Progenitor cell of endocrine pancreas (in vitro differentiated cells): Measurements from ENCODE around the gene SFXN5. TPM values are rescaled to one million over a fixed set of nuclear protein-coding genes. Genes with fewer than 3 reads are reported as not detected.
"Not testable (repeated sequence)": the region's sequence is repeated elsewhere in the genome, so short reads cannot be mapped to it uniquely, and the experiment has no call there.

Experiments
- DNase-seq: peaks from one replicate; pipeline ENCODE4 v3.0.0; 2021; ENCODE audit warnings: low spot score; ENCODE audit not compliant: unreplicated experiment
- H3K27ac Mint-ChIP-seq: 2 replicates; pipeline ENCODE4 v1.8.0; 2021; ENCODE audit warnings: mild to moderate bottlenecking, moderate library complexity, mixed read lengths
- H3K27me3 Mint-ChIP-seq: 2 replicates; pipeline ENCODE4 v1.8.0; 2021; ENCODE audit warnings: mixed read lengths
- H3K36me3 Mint-ChIP-seq: 2 replicates; pipeline ENCODE4 v1.8.0; 2022; ENCODE audit warnings: mixed read lengths; ENCODE audit not compliant: insufficient read depth
- H3K4me1 Mint-ChIP-seq: 2 replicates; pipeline ENCODE4 v1.8.0; 2021; ENCODE audit warnings: low read depth, mixed read lengths
- H3K4me3 Mint-ChIP-seq: 2 replicates; pipeline ENCODE4 v1.8.0; 2021; ENCODE audit warnings: low read depth, mild to moderate bottlenecking, moderate library complexity, mixed read lengths
- H3K9me3 Mint-ChIP-seq: 2 replicates; pipeline ENCODE4 v1.8.0; 2021; ENCODE audit warnings: low read depth, mixed read lengths
- total RNA-seq: library from RNA; stranded (reverse); gene quantifications from 2 replicates; pipeline ENCODE4 v1.2.1, GENCODE V29; 2021
- TF ChIP-seq, protein P1 (sequence below): fragments of 200-600 bp; sonication (generic); IDR thresholded peaks from one replicate; pipeline ENCODE4 v1.5.0; 2021; ENCODE audit warnings: antibody characterized with exemption, mild to moderate bottlenecking; ENCODE audit not compliant: unreplicated experiment

The SFXN5 gene
- total RNA-seq, 1 donor from 2014 or later, result 33.1 TPM

DNA sequence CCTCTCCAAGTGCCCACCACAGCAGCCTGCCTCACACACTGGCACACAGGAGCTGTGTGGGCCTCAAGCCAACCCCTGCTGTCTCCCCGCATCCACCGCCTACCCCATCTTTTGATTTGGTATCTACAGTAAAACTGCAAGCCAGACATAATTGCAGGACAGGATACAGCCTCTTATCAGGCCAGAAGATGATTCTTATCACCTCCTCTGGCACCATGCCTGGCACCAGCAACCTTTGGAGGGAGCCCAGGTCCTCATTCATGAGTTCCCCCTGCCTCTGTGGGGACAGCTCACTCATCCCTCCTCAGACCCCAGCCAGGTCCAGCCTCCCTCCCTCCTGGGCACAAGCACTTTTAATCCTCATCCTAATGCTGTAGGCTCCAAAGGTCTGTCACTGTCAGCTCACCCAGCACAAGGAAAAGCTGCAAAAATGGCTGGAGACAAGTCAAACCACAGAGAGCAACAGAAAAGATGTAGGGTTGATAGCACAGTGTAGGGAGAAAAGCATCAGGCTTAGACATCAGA lies 31.6 kb upstream of the SFXN5 start:
- Mint-ChIP-seq H3K27me3 (no peaks in the 10 kb centered on the region), H3K27ac (no peak overlapping the region), H3K4me3 (no peak overlapping the region), H3K4me1 (peaks cover 4% of the 10 kb centered on the region), H3K9me3 (no peaks in the 10 kb centered on the region), H3K36me3 (no peaks in the 10 kb centered on the region)
- DNase-seq, result no peak
- TF ChIP-seq, protein P1, sequence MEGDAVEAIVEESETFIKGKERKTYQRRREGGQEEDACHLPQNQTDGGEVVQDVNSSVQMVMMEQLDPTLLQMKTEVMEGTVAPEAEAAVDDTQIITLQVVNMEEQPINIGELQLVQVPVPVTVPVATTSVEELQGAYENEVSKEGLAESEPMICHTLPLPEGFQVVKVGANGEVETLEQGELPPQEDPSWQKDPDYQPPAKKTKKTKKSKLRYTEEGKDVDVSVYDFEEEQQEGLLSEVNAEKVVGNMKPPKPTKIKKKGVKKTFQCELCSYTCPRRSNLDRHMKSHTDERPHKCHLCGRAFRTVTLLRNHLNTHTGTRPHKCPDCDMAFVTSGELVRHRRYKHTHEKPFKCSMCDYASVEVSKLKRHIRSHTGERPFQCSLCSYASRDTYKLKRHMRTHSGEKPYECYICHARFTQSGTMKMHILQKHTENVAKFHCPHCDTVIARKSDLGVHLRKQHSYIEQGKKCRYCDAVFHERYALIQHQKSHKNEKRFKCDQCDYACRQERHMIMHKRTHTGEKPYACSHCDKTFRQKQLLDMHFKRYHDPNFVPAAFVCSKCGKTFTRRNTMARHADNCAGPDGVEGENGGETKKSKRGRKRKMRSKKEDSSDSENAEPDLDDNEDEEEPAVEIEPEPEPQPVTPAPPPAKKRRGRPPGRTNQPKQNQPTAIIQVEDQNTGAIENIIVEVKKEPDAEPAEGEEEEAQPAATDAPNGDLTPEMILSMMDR, result no peak

DNA sequence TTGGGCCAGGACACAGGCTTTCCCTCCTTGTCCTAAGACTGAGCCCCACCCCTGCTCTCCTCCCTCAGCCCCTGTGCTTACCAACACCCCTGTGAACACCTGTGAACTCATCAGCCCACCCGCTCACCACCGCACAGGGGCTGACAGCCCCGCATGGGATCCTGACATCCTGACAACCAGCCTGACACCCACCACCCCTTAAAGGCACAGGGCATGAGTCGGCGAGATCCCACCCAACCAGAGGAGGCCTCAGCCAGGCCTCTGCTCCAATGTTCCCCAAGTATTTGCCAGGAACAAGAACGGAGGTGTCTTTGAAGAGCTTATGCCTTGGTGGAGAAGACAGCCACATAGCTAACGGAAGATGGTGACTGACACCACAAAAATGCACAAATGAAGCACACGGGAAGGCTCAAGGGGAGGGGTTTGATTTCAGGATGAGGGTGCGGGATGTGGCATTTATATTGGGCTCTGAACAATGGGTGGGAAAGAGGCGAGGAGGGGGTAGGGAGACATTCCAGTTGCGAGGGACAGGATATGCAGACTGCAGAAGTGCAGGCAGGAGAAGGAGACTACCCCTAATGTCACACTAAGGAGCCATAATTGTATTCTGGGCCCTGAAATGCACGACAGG lies 30.2 kb upstream of the SFXN5 start:
- TF ChIP-seq, protein P1, result no peak
- Mint-ChIP-seq H3K27ac (peak overlapping the region; percentile 13), H3K4me3 (no peak overlapping the region), H3K9me3 (no peaks in the 10 kb centered on the region), H3K27me3 (no peaks in the 10 kb centered on the region), H3K4me1 (peaks cover 2% of the 10 kb centered on the region), H3K36me3 (no peaks in the 10 kb centered on the region)
- no peak for DNase-seq

DNA sequence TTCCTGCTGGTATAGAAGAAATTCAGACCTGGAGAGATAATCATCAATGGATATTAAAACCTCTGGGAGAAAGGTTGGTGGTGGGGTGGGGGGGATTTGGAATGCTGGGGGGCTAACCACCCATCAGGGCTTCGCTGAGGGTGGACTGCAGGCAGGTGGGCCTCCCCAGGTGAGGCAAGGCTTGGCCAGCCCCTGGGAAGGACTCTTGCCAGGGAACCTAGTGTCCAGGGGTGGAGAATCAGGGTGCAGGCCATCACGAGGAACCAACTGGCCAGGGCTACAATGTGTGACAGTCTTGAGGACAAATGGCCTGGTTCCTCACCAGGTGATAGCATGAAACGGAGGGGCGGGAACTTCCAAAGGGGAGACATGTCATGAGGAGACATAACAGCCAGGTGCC lies 29.4 kb upstream of the SFXN5 start:
- no peaks in the 10 kb centered on the region for H3K27me3 Mint-ChIP-seq
- H3K4me3 Mint-ChIP-seq, result no peak overlapping the region

DNA sequence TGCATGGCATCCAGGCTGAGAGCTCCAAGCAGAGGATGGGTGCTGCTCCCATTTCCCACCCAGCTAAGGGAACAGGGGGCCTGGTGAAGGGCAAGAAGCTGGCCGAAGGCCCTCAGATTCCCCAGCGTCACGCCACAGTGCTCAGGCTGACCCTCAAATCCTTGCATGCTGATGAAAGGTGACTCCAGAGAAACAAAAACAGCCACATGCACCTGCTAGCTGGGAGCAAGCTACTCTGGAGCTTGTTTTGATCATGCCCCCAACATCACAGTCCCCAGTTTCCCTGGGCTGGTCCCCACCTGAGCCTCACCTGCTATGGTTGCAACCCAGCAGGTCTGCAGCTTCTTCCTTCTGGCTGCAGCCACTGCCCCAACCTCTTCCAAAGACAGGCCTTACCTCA lies 28.0 kb upstream of the SFXN5 start:
- TF ChIP-seq, protein P1, result no peak
- Mint-ChIP-seq H3K4me1 (peaks cover 2% of the 10 kb centered on the region), H3K36me3 (no peaks in the 10 kb centered on the region), H3K27ac (peak overlapping the region; percentile 54), H3K9me3 (no peaks in the 10 kb centered on the region), H3K4me3 (no peak overlapping the region), H3K27me3 (no peaks in the 10 kb centered on the region)
- no peak for DNase-seq

More for the DNA sequence above, 29.4 kb upstream of the SFXN5 start:
- DNase-seq, result no peak
- Mint-ChIP-seq H3K36me3 (no peaks in the 10 kb centered on the region), H3K27ac (peak overlapping the region; percentile 21), H3K9me3 (no peaks in the 10 kb centered on the region), H3K4me1 (peaks cover 2% of the 10 kb centered on the region)
- TF ChIP-seq, protein P1, result no peak

DNA sequence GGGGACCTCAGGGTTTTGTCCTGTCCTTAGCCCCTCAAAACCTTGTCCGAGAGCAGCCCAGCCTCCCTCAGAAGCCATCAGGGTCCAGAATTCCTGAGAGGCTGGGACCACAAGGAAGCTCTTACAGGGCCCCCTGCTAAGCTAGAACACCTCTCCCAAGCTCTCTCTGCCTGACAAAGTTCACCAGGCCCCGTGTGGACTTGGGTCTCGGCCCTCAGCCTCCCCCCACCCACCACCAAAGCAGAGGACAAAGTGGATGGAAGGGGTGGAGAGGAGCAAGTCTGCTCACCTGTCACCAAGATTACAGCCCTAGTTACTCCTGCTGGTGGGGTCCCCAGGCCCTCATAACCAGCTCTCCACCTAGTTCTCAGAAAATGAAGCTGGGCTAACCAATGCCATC lies 24.4 kb upstream of the SFXN5 start:
- no peak overlapping the region for H3K27ac Mint-ChIP-seq
- TF ChIP-seq, protein P1, result no peak
- H3K9me3 Mint-ChIP-seq, result no peaks in the 10 kb centered on the region
- H3K36me3 Mint-ChIP-seq, result no peaks in the 10 kb centered on the region
- no peak overlapping the region for H3K4me3 Mint-ChIP-seq
- DNase-seq, result no peak
- peaks cover 19% of the 10 kb centered on the region for H3K4me1 Mint-ChIP-seq
- H3K27me3 Mint-ChIP-seq, result no peaks in the 10 kb centered on the region

DNA sequence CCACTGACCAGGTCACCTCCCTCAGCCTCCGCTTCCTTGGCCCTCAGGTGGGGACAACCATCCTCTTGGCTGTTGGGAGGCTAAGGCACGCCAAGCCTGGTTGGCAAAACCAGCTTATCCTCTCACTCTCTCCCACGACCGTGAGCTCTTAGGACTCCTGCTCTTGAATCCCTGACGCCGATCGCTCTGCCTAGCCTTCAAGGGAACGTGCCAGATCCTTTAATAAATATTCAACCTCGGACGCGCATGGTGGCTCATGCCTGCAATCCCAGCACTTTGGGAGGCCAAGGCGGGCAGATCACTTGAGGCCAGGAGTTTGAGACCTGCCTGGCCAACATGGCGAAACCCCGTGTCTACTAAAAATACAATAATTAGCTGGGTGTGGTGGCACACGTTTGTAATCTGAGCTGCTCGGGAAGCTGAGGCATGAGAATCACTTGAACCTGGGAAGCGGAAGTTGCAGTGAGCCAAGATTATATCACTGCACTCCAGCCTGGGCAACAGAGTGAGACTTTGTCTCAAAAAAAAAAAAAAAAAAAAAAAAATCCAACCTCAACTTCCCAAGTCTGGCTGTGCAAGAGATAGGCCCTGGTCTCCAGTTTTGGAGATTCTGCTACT lies 22.2 kb upstream of the SFXN5 start:
- not testable (repeated sequence) for H3K27me3 Mint-ChIP-seq, H3K4me3 Mint-ChIP-seq, DNase-seq, H3K36me3 Mint-ChIP-seq, H3K27ac Mint-ChIP-seq, H3K9me3 Mint-ChIP-seq
- peaks cover 23% of the 10 kb centered on the region for H3K4me1 Mint-ChIP-seq
